Lower leg skin (tissue), 4 donors: ENCODE measurements around the gene ATP8B4. TPM values are rescaled to one million over a fixed set of nuclear protein-coding genes. Genes with fewer than 3 reads are reported as not detected.

ENCODE experiments used
- DNase-seq, 2 donors: peaks; one replicate each; pipeline ENCODE4 v3.0.0-alpha.2; 2019; ENCODE audit warnings: low spot score in 2 of 2
- H3K4me3 ChIP-seq: fragments of 200-600 bp; sonication (generic); 2 replicates; pipeline ENCODE4 v1.5.1; 2017; ENCODE audit warnings: mild to moderate bottlenecking, low read depth; ENCODE audit not compliant: poor library complexity, severe bottlenecking
- POLR2A ChIP-seq, 2 donors: fragments of 450-650 bp; IDR thresholded peaks; one replicate each; pipeline ENCODE4 v1.6.1; 2016 to 2017; ENCODE audit warnings: antibody characterized with exemption in 2 of 2, mild to moderate bottlenecking in 1 of 2, moderate library complexity in 1 of 2
- WGBS, 2 donors: methylation state at CpG; one replicate each; pipeline ENCODE4 v1.1.5; 2018; 5-methylcytosine and 5-hydroxymethylcytosine counted together
- intact Hi-C: fragments of 100-400 bp; cut with DNase I; formaldehyde crosslinking; loops from one replicate; pipeline ENCODE4 v1.15.0; 2023; ENCODE audit warnings: low total_unique reads
- total RNA-seq, 4 donors: library from RNA; depleted of rRNA; stranded (reverse); fragments of >200 nt; gene quantifications; one replicate each; pipeline ENCODE4 v1.1.0, GENCODE V29; 2016
- TF ChIP-seq, protein P1 (sequence below), 3 donors: fragments of 450-650 bp; IDR thresholded peaks; one replicate each; pipeline ENCODE4 v1.5.1; 2016; ENCODE audit warnings: antibody characterized with exemption in 3 of 3, mild to moderate bottlenecking in 3 of 3, moderate library complexity in 2 of 3

The ATP8B4 gene
- total RNA-seq, 4 donors from 2014 or later, result 1.9 to 6.3 (median 2.9) TPM

DNA sequence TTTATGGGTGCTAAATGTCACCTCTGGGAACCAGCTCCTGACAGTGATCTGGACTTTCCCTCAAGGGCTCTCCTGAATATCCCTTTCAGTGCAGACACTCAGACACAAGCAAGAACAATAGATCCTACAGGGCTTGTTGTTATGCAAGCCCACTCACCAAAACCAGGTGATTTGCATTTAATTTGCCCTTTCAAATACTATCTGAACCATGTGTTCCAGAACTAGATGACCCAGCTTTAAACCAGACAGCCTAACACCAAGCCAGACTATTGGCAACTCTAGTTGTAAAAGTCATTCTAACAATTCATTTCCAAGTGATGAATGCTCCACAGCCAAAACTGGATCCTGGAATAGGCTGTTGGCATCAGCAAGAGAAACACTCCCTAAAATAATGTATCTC, 5.6 kb upstream of the ATP8B4 start:
- H3K4me3 ChIP-seq, result no peak overlapping the region
- intact Hi-C loops, result no loop called here
- no peak for DNase-seq
- TF ChIP-seq, protein P1, sequence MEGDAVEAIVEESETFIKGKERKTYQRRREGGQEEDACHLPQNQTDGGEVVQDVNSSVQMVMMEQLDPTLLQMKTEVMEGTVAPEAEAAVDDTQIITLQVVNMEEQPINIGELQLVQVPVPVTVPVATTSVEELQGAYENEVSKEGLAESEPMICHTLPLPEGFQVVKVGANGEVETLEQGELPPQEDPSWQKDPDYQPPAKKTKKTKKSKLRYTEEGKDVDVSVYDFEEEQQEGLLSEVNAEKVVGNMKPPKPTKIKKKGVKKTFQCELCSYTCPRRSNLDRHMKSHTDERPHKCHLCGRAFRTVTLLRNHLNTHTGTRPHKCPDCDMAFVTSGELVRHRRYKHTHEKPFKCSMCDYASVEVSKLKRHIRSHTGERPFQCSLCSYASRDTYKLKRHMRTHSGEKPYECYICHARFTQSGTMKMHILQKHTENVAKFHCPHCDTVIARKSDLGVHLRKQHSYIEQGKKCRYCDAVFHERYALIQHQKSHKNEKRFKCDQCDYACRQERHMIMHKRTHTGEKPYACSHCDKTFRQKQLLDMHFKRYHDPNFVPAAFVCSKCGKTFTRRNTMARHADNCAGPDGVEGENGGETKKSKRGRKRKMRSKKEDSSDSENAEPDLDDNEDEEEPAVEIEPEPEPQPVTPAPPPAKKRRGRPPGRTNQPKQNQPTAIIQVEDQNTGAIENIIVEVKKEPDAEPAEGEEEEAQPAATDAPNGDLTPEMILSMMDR (IDR thresholded peaks at IDR 0.05), result no peak
- TF ChIP-seq POLR2A (IDR thresholded peaks at IDR 0.05), result no peak

DNA sequence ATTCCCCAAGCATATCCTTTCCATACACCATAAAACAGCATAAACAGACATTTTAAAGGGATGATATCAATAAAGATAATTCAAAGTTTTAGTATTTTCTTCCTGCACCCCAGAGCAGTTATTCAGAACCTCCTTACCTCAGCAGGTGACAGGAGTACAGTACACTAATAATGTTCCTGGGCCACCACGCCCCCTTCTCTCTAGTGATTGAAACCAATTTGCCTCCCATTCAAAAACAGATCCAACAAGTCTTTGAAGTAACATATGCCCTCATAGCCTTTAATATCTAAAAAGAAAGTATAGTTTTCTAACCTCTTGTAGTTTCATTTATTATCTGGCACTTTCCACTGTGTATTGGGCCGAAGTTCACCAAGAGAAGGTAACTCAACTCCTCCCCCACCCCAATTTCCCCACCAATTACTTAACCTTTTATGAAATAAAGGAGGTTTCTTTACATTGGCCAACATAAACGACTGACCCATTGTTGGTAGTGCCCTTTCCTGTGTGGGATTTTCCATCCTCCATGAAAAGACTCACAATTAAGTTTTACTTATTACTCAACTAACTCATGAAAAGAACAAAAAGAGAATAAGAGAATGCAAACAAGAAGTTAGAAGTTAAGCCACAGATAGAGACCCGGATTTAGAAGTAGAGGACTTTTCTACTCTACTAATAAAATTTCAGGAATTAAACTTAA, 5.0 kb upstream of the ATP8B4 start:
- TF ChIP-seq, protein P1 (IDR thresholded peaks at IDR 0.05), result no peak
- TF ChIP-seq POLR2A (IDR thresholded peaks at IDR 0.05), result no peak
- DNase-seq, result no peak
- WGBS, 2 donors, result 87 to 88% methylated on average over 4 of the region's 4 CpGs
- intact Hi-C loops, result no loop called here
- H3K4me3 ChIP-seq, result no peak overlapping the region

DNA sequence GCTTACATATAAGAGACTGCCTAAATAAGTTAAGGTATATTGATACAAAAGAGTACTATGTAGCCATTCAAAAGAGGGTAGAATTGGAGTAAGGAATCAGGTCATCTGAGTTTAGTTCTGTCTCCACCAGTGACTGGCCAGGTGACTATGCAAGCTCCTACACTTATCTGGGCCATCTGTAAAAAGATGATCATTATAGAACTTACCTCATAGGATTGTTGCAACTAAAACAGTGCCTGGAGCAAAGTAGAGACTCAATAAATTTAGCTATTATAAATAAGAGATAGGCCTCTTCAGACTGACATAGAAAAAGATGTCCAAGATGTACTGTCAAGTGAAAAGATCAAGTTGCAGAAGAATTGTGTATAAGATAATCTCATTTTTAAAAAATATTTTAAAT, 1.7 kb upstream of the ATP8B4 start:
- H3K4me3 ChIP-seq, result no peak overlapping the region
- DNase-seq, result no peak
- TF ChIP-seq POLR2A (IDR thresholded peaks at IDR 0.05), result no peak
- TF ChIP-seq, protein P1 (IDR thresholded peaks at IDR 0.05), result no peak
- intact Hi-C loops, result no loop called here

DNA sequence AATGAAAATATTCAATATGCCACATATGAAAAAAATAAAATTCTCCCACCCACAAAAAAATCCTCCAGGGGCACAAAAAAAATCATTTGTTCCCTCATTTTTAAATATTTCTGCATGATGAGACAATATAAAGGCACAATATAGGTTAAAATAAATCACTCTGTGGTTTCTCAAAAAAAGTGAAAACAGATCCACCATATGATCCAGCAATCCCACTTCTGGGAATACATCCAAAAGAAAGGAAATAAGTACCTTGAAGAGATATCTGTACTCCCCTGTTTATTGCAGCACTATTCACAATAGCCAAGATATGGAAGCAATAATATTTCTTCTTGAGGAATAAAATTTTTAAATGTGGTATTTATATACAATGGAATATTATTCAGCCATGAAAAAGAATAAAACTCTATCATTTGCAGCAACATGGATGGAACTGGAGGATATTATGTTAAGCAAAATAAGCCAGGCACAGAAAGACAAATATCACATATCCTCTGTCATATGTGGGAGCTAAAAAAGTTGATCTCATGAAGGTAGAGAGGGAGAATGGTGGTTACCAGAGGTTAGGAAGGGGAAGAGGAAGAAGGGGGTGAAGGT, 1.5 kb downstream of the ATP8B4 start:
- no peak for DNase-seq
- intact Hi-C loops, result no loop called here
- TF ChIP-seq, protein P1 (IDR thresholded peaks at IDR 0.05), result no peak
- no peak for TF ChIP-seq POLR2A (IDR thresholded peaks at IDR 0.05)
- no peak overlapping the region for H3K4me3 ChIP-seq

DNA sequence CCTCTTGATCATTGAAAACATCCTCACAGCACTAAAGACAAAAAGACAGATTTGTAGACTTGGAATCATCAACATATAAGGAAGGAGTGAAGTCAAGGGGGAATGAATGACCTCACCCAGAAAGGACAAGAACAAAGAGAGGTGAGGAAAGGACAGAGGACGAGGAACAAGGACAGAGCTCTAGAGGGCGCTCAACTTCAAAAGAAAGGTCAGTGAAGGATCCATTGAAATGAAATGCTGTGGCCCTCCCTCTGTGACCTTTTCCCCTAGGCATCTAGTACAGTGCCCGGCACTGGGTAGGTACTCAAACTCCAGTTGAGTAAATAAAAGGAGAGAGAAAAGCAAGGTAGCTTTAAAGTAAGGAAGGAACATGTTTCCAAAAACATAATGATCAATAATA, 2.6 kb downstream of the ATP8B4 start:
- intact Hi-C loops, result no loop called here
- H3K4me3 ChIP-seq, result no peak overlapping the region
- DNase-seq, result no peak
- 43 to 48% methylated on average over 3 of the region's 3 CpGs for WGBS, 2 donors
- no peak for TF ChIP-seq POLR2A (IDR thresholded peaks at IDR 0.05)
- TF ChIP-seq, protein P1 (IDR thresholded peaks at IDR 0.05), result no peak
